HL-60 (cell line): ENCODE data around the gene IZUMO1.

ENCODE experiments used
- DNase-seq, 2 experiments: peaks; one replicate each; pipeline ENCODE4 v3.0.0-alpha.2; 2010 to 2020; ENCODE audit warnings: low read depth in 1 of 2, low spot score in 1 of 2
- H3K27ac ChIP-seq: fragments of 250-450 bp; sonication (Bioruptor Pico); replicated peaks from 2 replicates; pipeline ENCODE4 v1.5.1; 2020; ENCODE audit warnings: mild to moderate bottlenecking, moderate library complexity
- H3K27me3 ChIP-seq: fragments of 250-450 bp; sonication (Bioruptor Pico); 2 replicates; pipeline ENCODE4 v1.5.1; 2021; ENCODE audit warnings: mild to moderate bottlenecking, moderate library complexity; ENCODE audit not compliant: insufficient read depth, poor library complexity, severe bottlenecking
- H3K4me3 ChIP-seq: replicated peaks from 2 replicates; pipeline ENCODE4 v1.5.1; 2011; ENCODE audit warnings: mild to moderate bottlenecking, control low read depth, low read length; ENCODE audit not compliant: insufficient read depth
- CTCF ChIP-seq: IDR thresholded peaks from one replicate; pipeline ENCODE4 v1.5.1; 2011; ENCODE audit warnings: low read length, control low read depth, inconsistent platforms; ENCODE audit not compliant: insufficient read depth
- GABPA ChIP-seq: IDR thresholded peaks from 2 replicates; pipeline ENCODE4 v1.6.1; 2012; ENCODE audit warnings: low read depth
- POLR2AphosphoS5 ChIP-seq: IDR thresholded peaks from 2 replicates; pipeline ENCODE4 v1.6.1; 2012; ENCODE audit warnings: low read depth
- REST ChIP-seq: IDR thresholded peaks from 2 replicates; pipeline ENCODE4 v1.6.1; 2012; ENCODE audit warnings: low read depth; ENCODE audit not compliant: insufficient replicate concordance
- SPI1 ChIP-seq: IDR thresholded peaks from 2 replicates; pipeline ENCODE4 v1.6.1; 2012; ENCODE audit warnings: low read depth, mild to moderate bottlenecking, borderline replicate concordance

IZUMO1 gene

GRCh38 chr19:48716562-48717291 lies 30.0 kb downstream of the IZUMO1 start:
- Histone ChIP-seq H3K4me3 (no peak overlapping the region), H3K27ac (no peak overlapping the region), H3K27me3 (no peaks in the 10 kb centered on the region)
- no peak for DNase-seq
- TF ChIP-seq REST (no peak), GABPA (no peak), POLR2AphosphoS5 (no peak), SPI1 (no peak), CTCF (no peak)

GRCh38 chr19:48715681-48716171 lies 31.0 kb downstream of the IZUMO1 start:
- DNase-seq, result no peak
- TF ChIP-seq CTCF (no peak), POLR2AphosphoS5 (no peak), GABPA (no peak), SPI1 (no peak), REST (no peak)
- no peak overlapping the region for H3K4me3 ChIP-seq
- no peaks in the 10 kb centered on the region for H3K27me3 ChIP-seq
- no peak overlapping the region for H3K27ac ChIP-seq

GRCh38 chr19:48714759-48715675 lies 31.7 kb downstream of the IZUMO1 start:
- no peak for TF ChIP-seq POLR2AphosphoS5
- no peak for TF ChIP-seq CTCF
- TF ChIP-seq GABPA, result no peak
- TF ChIP-seq SPI1, result no peak
- TF ChIP-seq REST, result no peak
- H3K27ac ChIP-seq, result peak overlapping the region; percentile 45
- no peaks in the 10 kb centered on the region for H3K27me3 ChIP-seq
- no peak for DNase-seq
- peak overlapping the region; percentile 61 for H3K4me3 ChIP-seq
